Caco-2 (cell line): Measurements from ENCODE around the gene PCGF6. TPM values are rescaled to one million over a fixed set of nuclear protein-coding genes. Genes with fewer than 3 reads are reported as not detected.

Source experiments
- BruUV-seq: library from RNA; stranded (reverse); fragments of 400-500 nt; replicated peaks from 2 replicates; lab custom pipeline; 2021; lab: Mats Ljungman, UMichigan
- CTCF ChIA-PET: fragments of 300-600 bp; sonication (Branson Sonifier 250); formaldehyde crosslinking; loops from one replicate; lab custom pipeline; 2022; ENCODE audit warnings: antibody characterized with exemption; lab: Charles Lee
- POLR2A ChIA-PET: fragments of 300-600 bp; sonication (Branson Sonifier 250); formaldehyde crosslinking; loops from one replicate; lab custom pipeline; 2022; ENCODE audit warnings: antibody characterized with exemption; lab: Charles Lee
- DNase-seq, 2 experiments: peaks; one replicate each; pipeline versions ENCODE4 v3.0.0 to v3.0.0-alpha.2; 2020 to 2022
- H3K27me3 ChIP-seq: replicated peaks from 2 replicates; pipeline ENCODE4 v1.6.0; 2011; ENCODE audit warnings: low read length; ENCODE audit not compliant: control insufficient read depth, insufficient read depth
- H3K36me3 ChIP-seq: 2 replicates; pipeline ENCODE4 v1.5.1; 2011; ENCODE audit warnings: low read length; ENCODE audit not compliant: control insufficient read depth, insufficient read depth
- H3K4me1 ChIP-seq: fragments of 250-450 bp; sonication (Bioruptor Pico); 2 replicates; pipeline ENCODE4 v1.5.1; 2020; ENCODE audit warnings: mild to moderate bottlenecking
- H3K4me3 ChIP-seq: 2 replicates; pipeline ENCODE4 v1.5.1; 2011; ENCODE audit warnings: low read depth, mild to moderate bottlenecking, control low read depth, low read length
- H3K9me3 ChIP-seq: fragments of 250-450 bp; sonication (Bioruptor Pico); 2 replicates; pipeline ENCODE4 v1.5.1; 2020; ENCODE audit warnings: mild to moderate bottlenecking, moderate library complexity
- H3K27ac Mint-ChIP-seq: one replicate; pipeline ENCODE4 v1.8.0; 2022; ENCODE audit warnings: mixed read lengths; ENCODE audit not compliant: unreplicated experiment
- H3K27me3 Mint-ChIP-seq: one replicate; pipeline ENCODE4 v1.8.0; 2022; ENCODE audit warnings: mixed read lengths; ENCODE audit not compliant: insufficient read depth, unreplicated experiment
- H3K36me3 Mint-ChIP-seq: one replicate; pipeline ENCODE4 v1.8.0; 2022; ENCODE audit warnings: mild to moderate bottlenecking, mixed read lengths; ENCODE audit not compliant: insufficient read depth, unreplicated experiment
- H3K4me1 Mint-ChIP-seq: one replicate; pipeline ENCODE4 v1.8.0; 2022; ENCODE audit warnings: low read depth, mixed read lengths; ENCODE audit not compliant: unreplicated experiment
- H3K4me3 Mint-ChIP-seq: one replicate; pipeline ENCODE4 v1.8.0; 2022; ENCODE audit warnings: mild to moderate bottlenecking, moderate library complexity, mixed read lengths; ENCODE audit not compliant: unreplicated experiment
- H3K9me3 Mint-ChIP-seq: one replicate; pipeline ENCODE4 v1.8.0; 2022; ENCODE audit warnings: mixed read lengths; ENCODE audit not compliant: unreplicated experiment
- intact Hi-C: fragments of 100-400 bp; cut with micrococcal nuclease; formaldehyde crosslinking; loops from one replicate; pipeline ENCODE4 v1.10.0; 2022; ENCODE audit not compliant: unreplicated experiment
- total RNA-seq: library from RNA; stranded (reverse); gene quantifications from 2 replicates; pipeline ENCODE4 v1.2.3, GENCODE V29; 2022
- TF ChIP-seq, protein P1 (sequence below), 2 experiments: fragments of 200-600 bp in 1 of 2; IDR thresholded peaks; 1 replicate in 1 of 2; 2 replicates in 1 of 2; pipeline versions ENCODE4 v1.5.1 to v1.8.0; 2011 to 2022; ENCODE audit warnings: antibody characterized with exemption in 1 of 2, control low read depth in 1 of 2, inconsistent platforms in 1 of 2, low read depth in 1 of 2, low read length in 1 of 2, mild to moderate bottlenecking in 1 of 2, moderate library complexity in 1 of 2; ENCODE audit not compliant: insufficient read depth in 1 of 2, severe bottlenecking in 1 of 2, unreplicated experiment in 1 of 2

PCGF6 gene
- total RNA-seq, 1 experiment from 2014 or later, result 21.6 TPM

DNA sequence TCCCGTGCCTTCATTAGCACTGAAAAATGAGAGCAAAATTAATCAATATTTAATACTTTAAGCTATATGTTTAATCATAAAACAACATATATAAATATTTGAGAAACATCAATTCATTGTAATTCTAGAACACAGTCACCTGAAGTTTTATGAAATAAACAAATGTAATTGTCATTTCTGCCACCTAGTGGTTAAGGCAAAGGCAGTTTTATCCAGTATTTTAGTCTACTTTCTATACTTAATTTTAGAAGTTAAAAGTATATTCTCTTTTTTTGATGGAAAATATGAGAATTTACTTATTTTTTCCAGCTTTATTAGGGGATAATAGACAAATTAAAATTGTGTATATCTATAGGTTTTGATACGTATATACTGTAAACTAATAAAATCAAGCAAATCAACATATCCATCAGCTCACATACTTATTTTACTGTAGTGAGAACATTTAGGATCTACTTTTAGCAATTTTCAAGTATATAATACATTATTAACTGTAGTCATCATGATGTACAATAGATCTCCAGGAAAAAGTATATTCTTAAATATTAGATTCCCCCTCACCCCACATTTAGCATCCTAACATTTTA is 16.9 kb downstream of the PCGF6 start:
- H3K4me1 ChIP-seq, result no peaks in the 10 kb centered on the region
- peaks cover 60% of the 10 kb centered on the region for H3K36me3 Mint-ChIP-seq
- intact Hi-C loops, result loop anchor here (2.0 kb wide), 1 partner anchor 415 kb away; the partner anchor contains the start of gene CNNM2
- no peak overlapping the region for H3K4me3 ChIP-seq
- no peaks in the 10 kb centered on the region for H3K9me3 ChIP-seq
- H3K4me1 Mint-ChIP-seq, result no peaks in the 10 kb centered on the region
- ChIA-PET POLR2A (no interaction called here), CTCF (interaction anchor here (0.6 kb wide), 1 partner anchor 23 kb away, joined by 3 read pairs; no protein-coding TSS in a partner anchor)
- H3K4me3 Mint-ChIP-seq, result no peak overlapping the region
- H3K36me3 ChIP-seq, result peaks cover 4% of the 10 kb centered on the region
- TF ChIP-seq, protein P1, sequence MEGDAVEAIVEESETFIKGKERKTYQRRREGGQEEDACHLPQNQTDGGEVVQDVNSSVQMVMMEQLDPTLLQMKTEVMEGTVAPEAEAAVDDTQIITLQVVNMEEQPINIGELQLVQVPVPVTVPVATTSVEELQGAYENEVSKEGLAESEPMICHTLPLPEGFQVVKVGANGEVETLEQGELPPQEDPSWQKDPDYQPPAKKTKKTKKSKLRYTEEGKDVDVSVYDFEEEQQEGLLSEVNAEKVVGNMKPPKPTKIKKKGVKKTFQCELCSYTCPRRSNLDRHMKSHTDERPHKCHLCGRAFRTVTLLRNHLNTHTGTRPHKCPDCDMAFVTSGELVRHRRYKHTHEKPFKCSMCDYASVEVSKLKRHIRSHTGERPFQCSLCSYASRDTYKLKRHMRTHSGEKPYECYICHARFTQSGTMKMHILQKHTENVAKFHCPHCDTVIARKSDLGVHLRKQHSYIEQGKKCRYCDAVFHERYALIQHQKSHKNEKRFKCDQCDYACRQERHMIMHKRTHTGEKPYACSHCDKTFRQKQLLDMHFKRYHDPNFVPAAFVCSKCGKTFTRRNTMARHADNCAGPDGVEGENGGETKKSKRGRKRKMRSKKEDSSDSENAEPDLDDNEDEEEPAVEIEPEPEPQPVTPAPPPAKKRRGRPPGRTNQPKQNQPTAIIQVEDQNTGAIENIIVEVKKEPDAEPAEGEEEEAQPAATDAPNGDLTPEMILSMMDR (IDR thresholded peaks at IDR 0.05; ENCODE audit: insufficient read depth in 1 of 2, low read depth in 1 of 2, low read length in 1 of 2, severe bottlenecking in 1 of 2, unreplicated experiment in 1 of 2), result peak; percentile 42 to 69
- no peak overlapping the region for H3K27ac Mint-ChIP-seq
- no peaks in the 10 kb centered on the region for H3K27me3 ChIP-seq
- H3K27me3 Mint-ChIP-seq, result no peaks in the 10 kb centered on the region
- BruUV-seq, result no TSS peak
- no peak for DNase-seq
- no peaks in the 10 kb centered on the region for H3K9me3 Mint-ChIP-seq

DNA sequence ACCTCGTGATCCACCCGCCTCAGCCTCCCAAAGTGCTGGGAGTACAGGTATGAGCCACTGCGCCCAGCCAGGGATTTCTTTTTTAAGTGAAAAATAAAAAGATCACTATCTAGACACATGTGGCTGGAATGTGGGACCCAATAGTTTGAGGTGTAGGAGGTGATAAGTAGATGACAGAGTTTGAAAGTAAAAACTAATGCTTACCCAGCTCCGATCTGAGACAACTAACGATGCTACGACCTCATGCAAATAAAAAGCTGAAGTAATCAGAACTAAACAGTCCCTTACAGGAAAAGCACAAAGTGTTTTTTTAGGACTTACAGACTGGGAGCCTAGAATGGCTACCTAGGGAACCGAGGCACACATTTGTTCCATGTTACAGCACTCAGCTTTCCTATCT is 23.0 kb downstream of the PCGF6 start:
- ChIA-PET CTCF (no interaction called here), POLR2A (no interaction called here)
- Mint-ChIP-seq H3K36me3 (peaks cover 74% of the 10 kb centered on the region), H3K9me3 (no peaks in the 10 kb centered on the region), H3K4me1 (no peaks in the 10 kb centered on the region), H3K4me3 (no peak overlapping the region), H3K27me3 (no peaks in the 10 kb centered on the region), H3K27ac (no peak overlapping the region)
- BruUV-seq, result no TSS peak
- DNase-seq, result no peak
- Histone ChIP-seq H3K36me3 (peaks cover 4% of the 10 kb centered on the region), H3K4me1 (no peaks in the 10 kb centered on the region), H3K27me3 (no peaks in the 10 kb centered on the region), H3K9me3 (no peaks in the 10 kb centered on the region), H3K4me3 (no peak overlapping the region)
- intact Hi-C loops, result no loop called here
- TF ChIP-seq, protein P1 (IDR thresholded peaks at IDR 0.05; ENCODE audit: insufficient read depth in 1 of 2, low read depth in 1 of 2, low read length in 1 of 2, severe bottlenecking in 1 of 2, unreplicated experiment in 1 of 2), result no peak

DNA sequence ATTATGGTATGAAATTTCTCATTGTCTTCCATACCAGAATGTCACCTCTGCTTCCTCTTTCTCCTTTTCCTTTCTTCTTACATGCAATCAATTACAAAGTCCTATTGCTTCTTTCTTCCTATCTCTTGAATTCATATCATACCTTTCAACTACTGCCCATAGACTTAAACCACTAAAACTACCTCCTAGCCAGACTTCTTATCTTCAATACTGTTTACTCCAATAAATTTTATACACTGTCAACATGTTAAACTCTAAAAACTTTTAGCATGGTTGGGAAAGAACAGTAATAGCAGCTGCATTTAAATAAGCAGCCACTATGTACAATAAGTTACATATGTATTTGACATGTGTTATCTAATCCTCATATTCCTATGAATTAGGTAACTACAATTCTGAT is 34.9 kb downstream of the PCGF6 start:
- ChIA-PET POLR2A (no interaction called here), CTCF (no interaction called here)
- Mint-ChIP-seq H3K4me1 (peaks cover 7% of the 10 kb centered on the region), H3K27me3 (no peaks in the 10 kb centered on the region), H3K4me3 (no peak overlapping the region), H3K9me3 (no peaks in the 10 kb centered on the region), H3K27ac (no peak overlapping the region), H3K36me3 (peaks cover 60% of the 10 kb centered on the region)
- intact Hi-C loops, result no loop called here
- H3K4me1 ChIP-seq, result no peaks in the 10 kb centered on the region
- no peak overlapping the region for H3K4me3 ChIP-seq
- TF ChIP-seq, protein P1 (IDR thresholded peaks at IDR 0.05; ENCODE audit: insufficient read depth in 1 of 2, low read depth in 1 of 2, low read length in 1 of 2, severe bottlenecking in 1 of 2, unreplicated experiment in 1 of 2), result no peak
- H3K9me3 ChIP-seq, result no peaks in the 10 kb centered on the region
- H3K36me3 ChIP-seq, result no peaks in the 10 kb centered on the region
- BruUV-seq, result no TSS peak
- no peaks in the 10 kb centered on the region for H3K27me3 ChIP-seq
- DNase-seq, result no peak
